ENCODE measurements around the gene CBX7.

The CBX7 gene

GRCh38 chr22:39110631-39111561 lies 41.6 kb downstream of the CBX7 start:
- Histone ChIP-seq H3K4me3 (ENCODE audit: low read depth, low read length) (no peak overlapping the region), H3K27me3 (replicated peaks) (peaks cover 13% of the 10 kb centered on the region), H3K27ac (no peak overlapping the region), H3K36me3 (replicated peaks) (no peaks in the 10 kb centered on the region)
- in situ Hi-C loops (cut with HindIII; ENCODE audit: low pct_ligation_motif_present, low sequenced_read_pairs): no loop called here
- TF ChIP-seq CTCF (IDR thresholded peaks at IDR 0.05; ENCODE audit: low read depth, low read length, missing control alignments): no peak
- DNase-seq: no peak

GRCh38 chr22:39109361-39109760 lies 43.1 kb downstream of the CBX7 start:
- Histone ChIP-seq H3K27me3 (replicated peaks) (peaks cover 6% of the 10 kb centered on the region), H3K27ac (no peak overlapping the region), H3K36me3 (replicated peaks) (no peaks in the 10 kb centered on the region), H3K4me3 (ENCODE audit: low read depth, low read length) (no peak overlapping the region)
- TF ChIP-seq CTCF (IDR thresholded peaks at IDR 0.05; ENCODE audit: low read depth, low read length, missing control alignments): no peak
- in situ Hi-C loops (cut with HindIII; ENCODE audit: low pct_ligation_motif_present, low sequenced_read_pairs): no loop called here
- DNase-seq: no peak

GRCh38 chr22:39108487-39108886 lies 44.0 kb downstream of the CBX7 start:
- in situ Hi-C loops (cut with HindIII; ENCODE audit: low pct_ligation_motif_present, low sequenced_read_pairs): no loop called here
- no peak overlapping the region for H3K27ac ChIP-seq
- TF ChIP-seq CTCF (IDR thresholded peaks at IDR 0.05; ENCODE audit: low read depth, low read length, missing control alignments): no peak
- no peak overlapping the region for H3K4me3 ChIP-seq (ENCODE audit: low read depth, low read length)
- H3K36me3 ChIP-seq (replicated peaks): no peaks in the 10 kb centered on the region
- DNase-seq: no peak
- H3K27me3 ChIP-seq (replicated peaks): peaks cover 5% of the 10 kb centered on the region

GRCh38 chr22:39106326-39106725 lies 46.2 kb downstream of the CBX7 start:
- H3K27me3 ChIP-seq (replicated peaks): peaks cover 4% of the 10 kb centered on the region
- TF ChIP-seq CTCF (IDR thresholded peaks at IDR 0.05; ENCODE audit: low read depth, low read length, missing control alignments): no peak
- H3K4me3 ChIP-seq (ENCODE audit: low read depth, low read length): no peak overlapping the region
- no peak for DNase-seq
- H3K36me3 ChIP-seq (replicated peaks): no peaks in the 10 kb centered on the region
- in situ Hi-C loops (cut with HindIII; ENCODE audit: low pct_ligation_motif_present, low sequenced_read_pairs): no loop called here
- no peak overlapping the region for H3K27ac ChIP-seq

DNA sequence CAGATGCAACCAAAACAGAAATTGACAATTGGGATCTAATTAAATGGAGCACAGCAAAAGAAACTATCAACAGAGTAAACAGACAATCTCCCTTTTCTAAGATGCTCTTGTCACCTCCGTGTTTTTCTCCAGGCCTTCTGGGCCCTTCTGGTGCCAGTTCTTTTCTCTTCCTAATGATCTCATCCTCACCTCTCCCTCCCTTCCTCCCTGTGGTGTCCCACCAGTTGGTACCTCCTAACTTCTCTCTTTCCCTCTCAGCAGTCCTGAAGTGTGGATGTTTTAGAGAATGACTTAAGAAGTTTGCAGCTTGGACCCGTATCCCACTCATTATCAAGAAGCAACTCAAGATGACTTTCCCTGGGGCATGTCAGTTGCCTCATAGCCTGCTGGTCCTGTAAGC lies 49.0 kb downstream of the CBX7 start:
- Histone ChIP-seq H3K36me3 (replicated peaks) (no peaks in the 10 kb centered on the region), H3K4me3 (ENCODE audit: low read depth, low read length) (no peak overlapping the region), H3K27ac (no peak overlapping the region), H3K27me3 (replicated peaks) (no peaks in the 10 kb centered on the region)
- no peak for TF ChIP-seq CTCF (IDR thresholded peaks at IDR 0.05; ENCODE audit: low read depth, low read length, missing control alignments)
- in situ Hi-C loops (cut with HindIII; ENCODE audit: low pct_ligation_motif_present, low sequenced_read_pairs): no loop called here
- no peak for DNase-seq

Measured in brain microvascular endothelial cell (primary cell).